ENCODE results near the gene TXNDC12. TPM values are rescaled to one million over a fixed set of nuclear protein-coding genes. Genes with fewer than 3 reads are reported as not detected.
"Not testable (repeated sequence)": the region's sequence is repeated elsewhere in the genome, so short reads cannot be mapped to it uniquely, and the experiment has no call there.

The TXNDC12 gene
- total RNA-seq, 1 donor from 2014 or later, result 60.7 TPM

GRCh38 chr1:52056163-52056936 is 1.4 kb upstream of the TXNDC12 start, which contains the start of gene BTF3L4:
Gene BTF3L4, plus strand, starts transcription at chr1:52056295. Its CDS starts 3,553 bp downstream, at chr1:52059848.
- Mint-ChIP-seq H3K36me3 (ENCODE audit: low read depth) (peaks cover 5% of the 10 kb centered on the region), H3K27me3 (ENCODE audit: low read depth) (no peaks in the 10 kb centered on the region), H3K4me1 (peaks cover 40% of the 10 kb centered on the region), H3K4me3 (peak within 1 kb of the TSS; percentile 97), H3K9me3 (no peaks in the 10 kb centered on the region), H3K27ac (ENCODE audit: unreplicated experiment) (peak within 1 kb of the TSS; percentile 99)
- DNase-seq (ENCODE audit: low read depth, low spot score), result peak; percentile 88
- TF ChIP-seq CTCF (conservative IDR thresholded peaks at IDR 0.05), result peak; percentile 22

DNA sequence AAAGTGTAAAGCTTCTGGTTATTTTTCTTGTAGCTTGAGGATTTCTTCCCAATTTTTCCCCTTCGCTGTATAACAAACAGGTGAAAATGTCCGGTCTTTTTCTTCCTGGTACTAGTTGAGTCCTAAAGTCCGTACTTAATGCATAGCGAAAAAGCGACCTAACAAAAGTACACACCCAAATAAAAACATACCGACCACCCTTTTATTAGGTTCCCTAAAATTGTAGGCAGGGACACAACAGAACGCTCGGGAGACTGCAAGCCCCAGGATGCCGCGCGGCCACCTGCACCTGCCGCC is 823 bp upstream of the TXNDC12 start:
- Mint-ChIP-seq H3K27ac (ENCODE audit: unreplicated experiment) (peak overlapping the region; percentile 99), H3K27me3 (ENCODE audit: low read depth) (no peaks in the 10 kb centered on the region), H3K4me3 (peak overlapping the region; percentile 97), H3K9me3 (no peaks in the 10 kb centered on the region), H3K4me1 (peaks cover 40% of the 10 kb centered on the region), H3K36me3 (ENCODE audit: low read depth) (peaks cover 1% of the 10 kb centered on the region)
- no peak for TF ChIP-seq CTCF (conservative IDR thresholded peaks at IDR 0.05)
- DNase-seq (ENCODE audit: low read depth, low spot score), result no peak

DNA sequence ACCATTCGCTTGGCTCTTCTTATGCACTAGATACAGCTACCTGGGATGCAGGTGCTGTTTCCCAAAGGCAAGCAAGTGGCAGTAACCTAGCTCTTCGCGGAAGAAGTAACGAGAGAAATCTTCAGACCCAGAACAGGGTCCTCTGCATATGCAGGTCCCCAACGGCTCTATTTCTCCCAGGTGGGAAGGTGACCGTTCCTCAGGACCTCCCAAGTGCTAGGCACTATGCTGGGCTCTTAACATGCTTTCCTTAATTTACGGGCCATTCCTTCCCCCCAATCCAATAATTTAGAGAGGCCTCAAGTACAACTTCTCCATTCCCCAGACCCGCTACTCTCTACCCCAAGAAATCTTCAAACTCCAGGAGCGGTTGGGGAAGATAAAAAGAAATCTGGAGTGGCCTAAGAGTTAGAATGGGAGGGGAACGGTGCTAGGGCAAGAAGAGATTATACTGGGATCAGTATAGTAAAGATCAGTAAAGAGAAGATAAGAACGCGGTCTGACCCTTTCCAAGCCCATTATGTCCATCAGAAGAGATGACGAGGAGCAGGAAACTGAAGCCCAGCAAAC is 410 bp downstream of the TXNDC12 start:
- Mint-ChIP-seq H3K27ac (ENCODE audit: unreplicated experiment) (peak overlapping the region; percentile 99), H3K9me3 (no peaks in the 10 kb centered on the region), H3K27me3 (ENCODE audit: low read depth) (no peaks in the 10 kb centered on the region), H3K36me3 (ENCODE audit: low read depth) (no peaks in the 10 kb centered on the region), H3K4me1 (peaks cover 40% of the 10 kb centered on the region), H3K4me3 (peak overlapping the region; percentile 97)
- no peak for DNase-seq (ENCODE audit: low read depth, low spot score)
- no peak for TF ChIP-seq CTCF (conservative IDR thresholded peaks at IDR 0.05)

GRCh38 chr1:52053862-52054261 is 1.1 kb downstream of the TXNDC12 start:
- Mint-ChIP-seq H3K27ac (ENCODE audit: unreplicated experiment) (peak overlapping the region; percentile 9), H3K27me3 (ENCODE audit: low read depth) (no peaks in the 10 kb centered on the region), H3K9me3 (no peaks in the 10 kb centered on the region), H3K36me3 (ENCODE audit: low read depth) (no peaks in the 10 kb centered on the region), H3K4me3 (peak overlapping the region; percentile 97), H3K4me1 (peaks cover 35% of the 10 kb centered on the region)
- DNase-seq (ENCODE audit: low read depth, low spot score), result no peak
- no peak for TF ChIP-seq CTCF (conservative IDR thresholded peaks at IDR 0.05)

DNA sequence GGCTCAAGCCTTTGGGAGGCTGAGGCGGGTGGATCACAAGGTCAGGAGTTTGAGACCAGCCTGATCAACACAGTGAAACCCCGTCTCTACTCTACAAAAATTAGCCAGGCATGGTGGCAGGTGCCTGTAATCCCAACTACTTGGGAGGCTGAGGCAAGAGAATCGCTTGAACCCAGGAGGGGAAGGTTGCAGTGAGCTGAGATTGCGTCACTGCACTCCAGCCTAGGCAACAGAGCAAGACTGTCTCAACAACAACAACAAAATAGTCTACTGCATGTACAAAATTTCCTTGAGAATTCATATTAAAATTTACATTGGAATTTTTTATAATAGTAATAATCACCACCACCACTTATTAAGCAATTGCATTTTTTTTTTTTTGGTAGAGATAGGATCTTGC is 5.7 kb downstream of the TXNDC12 start:
- not testable (repeated sequence) for DNase-seq (ENCODE audit: low read depth, low spot score); H3K27ac Mint-ChIP-seq (ENCODE audit: unreplicated experiment); H3K9me3 Mint-ChIP-seq; H3K27me3 Mint-ChIP-seq (ENCODE audit: low read depth); H3K4me3 Mint-ChIP-seq; H3K4me1 Mint-ChIP-seq
- peaks cover 11% of the 10 kb centered on the region for H3K36me3 Mint-ChIP-seq (ENCODE audit: low read depth)

GRCh38 chr1:52045666-52046195 is 9.3 kb downstream of the TXNDC12 start:
- not testable (repeated sequence) for H3K4me3 Mint-ChIP-seq; H3K4me1 Mint-ChIP-seq; H3K27me3 Mint-ChIP-seq (ENCODE audit: low read depth); H3K27ac Mint-ChIP-seq (ENCODE audit: unreplicated experiment); DNase-seq (ENCODE audit: low read depth, low spot score); H3K9me3 Mint-ChIP-seq
- H3K36me3 Mint-ChIP-seq (ENCODE audit: low read depth), result peaks cover 11% of the 10 kb centered on the region

Data from neural crest cell (in vitro differentiated cells).